ENCODE data around the gene FAM89A.

FAM89A gene
- total RNA-seq: 2.1 to 22.0 (median 10.1) reads per million in 18 experiments

GRCh38 chr1:231040019-231040799 is at the start of gene FAM89A:
Gene FAM89A, minus strand, starts transcription at chr1:231040254. Its CDS starts 43 bp downstream, at chr1:231040211.
- DNase-seq: peak; percentile 36 to 63

- no peak for DNase-seq
These were observed 44.3 kb upstream of the FAM89A start for GRCh38 chr1:231084353-231084752.

GRCh38 chr1:231079163-231079562 is 39.1 kb upstream of the FAM89A start:
- DNase-seq: no peak

- DNase-seq: no peak
These were observed 38.2 kb upstream of the FAM89A start for GRCh38 chr1:231078250-231078649.

GRCh38 chr1:231076802-231077201 is 36.7 kb upstream of the FAM89A start:
- DNase-seq: no peak

- no peak for DNase-seq
These were observed 35.4 kb upstream of the FAM89A start for GRCh38 chr1:231075497-231075896.

- DNase-seq: no peak
These were observed 35.0 kb upstream of the FAM89A start for GRCh38 chr1:231075020-231075419.

- DNase-seq: no peak
These were observed 34.0 kb upstream of the FAM89A start for GRCh38 chr1:231074046-231074445.

GRCh38 chr1:231073331-231073730 is 33.3 kb upstream of the FAM89A start:
- DNase-seq: no peak

GRCh38 chr1:231072502-231073094 is 32.5 kb upstream of the FAM89A start:
- no peak for DNase-seq

GRCh38 chr1:231072041-231072440 is 32.0 kb upstream of the FAM89A start:
- no peak for DNase-seq

- DNase-seq: no peak
These were observed 30.8 kb upstream of the FAM89A start for GRCh38 chr1:231070758-231071444.

- DNase-seq: no peak
These were observed 29.3 kb upstream of the FAM89A start for GRCh38 chr1:231069333-231069732.

GRCh38 chr1:231068762-231069161 is 28.7 kb upstream of the FAM89A start:
- DNase-seq: no peak

- DNase-seq: no peak
These were observed 25.6 kb upstream of the FAM89A start for GRCh38 chr1:231065510-231066241.

GRCh38 chr1:231064418-231064817 is 24.4 kb upstream of the FAM89A start:
- no peak for DNase-seq

GRCh38 chr1:231063331-231063730 is 23.3 kb upstream of the FAM89A start:
- DNase-seq: no peak

GRCh38 chr1:231062500-231063270 is 22.6 kb upstream of the FAM89A start:
- DNase-seq: no peak

GRCh38 chr1:231059566-231060193 is 19.6 kb upstream of the FAM89A start:
- DNase-seq: no peak

- DNase-seq: no peak
These were observed 18.5 kb upstream of the FAM89A start for GRCh38 chr1:231058416-231059109.

GRCh38 chr1:231057410-231057809 is 17.4 kb upstream of the FAM89A start:
- DNase-seq: no peak

Data from inflammatory macrophage (primary cell).